HL-60/S4 treated with phorbol 12-myristate 13-acetate at 8.2 ng/mL for 4 days and 3 days (cell line): ENCODE measurements around the gene METRNL.
"Not testable (repeated sequence)": the region's sequence is repeated elsewhere in the genome, so short reads cannot be mapped to it uniquely, and the experiment has no call there.

Experiments
- in situ Hi-C: fragments of 300-500 bp; cut with MboI; formaldehyde crosslinking; loops from 2 replicates; pipeline ENCODE4 v1.15.0; 2022; ENCODE audit warnings: low sequenced_read_pairs

Gene METRNL

GRCh38 chr17:83118071-83118841 lies 38.8 kb downstream of the METRNL start:
- in situ Hi-C loops, result no loop called here

GRCh38 chr17:83119987-83120864 lies 40.8 kb downstream of the METRNL start:
- in situ Hi-C loops, result no loop called here

GRCh38 chr17:83121473-83121872 lies 42.1 kb downstream of the METRNL start:
- in situ Hi-C loops, result not testable (repeated sequence)

- in situ Hi-C loops, result no loop called here
Observed at GRCh38 chr17:83121921-83122820, 42.8 kb downstream of the METRNL start.

- in situ Hi-C loops, result no loop called here
Observed at GRCh38 chr17:83122834-83123233, 43.4 kb downstream of the METRNL start.

- in situ Hi-C loops, result no loop called here
Observed at GRCh38 chr17:83123896-83124801, 44.7 kb downstream of the METRNL start.

GRCh38 chr17:83124871-83125514 lies 45.6 kb downstream of the METRNL start:
- in situ Hi-C loops, result no loop called here

- in situ Hi-C loops, result no loop called here
Observed at GRCh38 chr17:83125515-83126274, 46.3 kb downstream of the METRNL start.

- in situ Hi-C loops, result no loop called here
Observed at GRCh38 chr17:83126275-83126811, 46.9 kb downstream of the METRNL start.

GRCh38 chr17:83127431-83128160 lies 48.2 kb downstream of the METRNL start:
- in situ Hi-C loops, result no loop called here

- in situ Hi-C loops, result no loop called here
Observed at GRCh38 chr17:83128306-83129240, 49.2 kb downstream of the METRNL start.

GRCh38 chr17:83129676-83130075 lies 50.3 kb downstream of the METRNL start:
- in situ Hi-C loops, result no loop called here

- in situ Hi-C loops, result no loop called here
Observed at GRCh38 chr17:83131401-83132011, 52.1 kb downstream of the METRNL start.

- in situ Hi-C loops, result no loop called here
Observed at GRCh38 chr17:83132251-83133081, 53.1 kb downstream of the METRNL start.
